ENCODE results near the gene SMG1.

GRCh38 chr16:18839555-18839954, 86.7 kb downstream of the SMG1 start:
- no peak for TF ChIP-seq POLR2A (IDR thresholded peaks at IDR 0.05)
- no peak for TF ChIP-seq POLR2AphosphoS5 (IDR thresholded peaks at IDR 0.05)
- TF ChIP-seq CTCF (IDR thresholded peaks at IDR 0.05): no peak

Data from breast epithelium (tissue), 3 donors.